Measurements from ENCODE around the gene USP25.

DNA sequence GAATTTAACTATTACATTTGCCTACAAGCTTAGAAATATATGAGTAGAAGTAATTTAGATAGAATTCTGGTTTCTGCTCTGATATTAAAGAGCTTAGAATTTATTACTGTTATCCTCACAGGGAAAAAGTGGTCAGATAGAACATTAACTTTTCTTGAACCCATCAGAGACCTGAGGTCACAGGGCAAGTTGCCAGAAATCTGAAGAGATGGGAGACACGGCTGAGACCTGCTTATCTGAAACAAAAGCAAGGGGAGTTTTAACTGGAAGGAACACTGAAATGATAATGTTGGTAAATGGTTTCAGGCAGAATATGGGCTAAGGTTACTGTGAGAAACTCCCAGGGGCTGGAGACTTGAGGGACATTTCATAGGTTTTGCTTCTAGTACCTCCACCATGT lies 28.0 kb upstream of the USP25 start:
- TF ChIP-seq, protein P1, sequence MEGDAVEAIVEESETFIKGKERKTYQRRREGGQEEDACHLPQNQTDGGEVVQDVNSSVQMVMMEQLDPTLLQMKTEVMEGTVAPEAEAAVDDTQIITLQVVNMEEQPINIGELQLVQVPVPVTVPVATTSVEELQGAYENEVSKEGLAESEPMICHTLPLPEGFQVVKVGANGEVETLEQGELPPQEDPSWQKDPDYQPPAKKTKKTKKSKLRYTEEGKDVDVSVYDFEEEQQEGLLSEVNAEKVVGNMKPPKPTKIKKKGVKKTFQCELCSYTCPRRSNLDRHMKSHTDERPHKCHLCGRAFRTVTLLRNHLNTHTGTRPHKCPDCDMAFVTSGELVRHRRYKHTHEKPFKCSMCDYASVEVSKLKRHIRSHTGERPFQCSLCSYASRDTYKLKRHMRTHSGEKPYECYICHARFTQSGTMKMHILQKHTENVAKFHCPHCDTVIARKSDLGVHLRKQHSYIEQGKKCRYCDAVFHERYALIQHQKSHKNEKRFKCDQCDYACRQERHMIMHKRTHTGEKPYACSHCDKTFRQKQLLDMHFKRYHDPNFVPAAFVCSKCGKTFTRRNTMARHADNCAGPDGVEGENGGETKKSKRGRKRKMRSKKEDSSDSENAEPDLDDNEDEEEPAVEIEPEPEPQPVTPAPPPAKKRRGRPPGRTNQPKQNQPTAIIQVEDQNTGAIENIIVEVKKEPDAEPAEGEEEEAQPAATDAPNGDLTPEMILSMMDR (IDR thresholded peaks at IDR 0.05; ENCODE audit: low read depth, low read length): no peak
- TF ChIP-seq POLR2A (IDR thresholded peaks at IDR 0.05; ENCODE audit: extremely low read depth, insufficient read length): no peak
- TF ChIP-seq, protein P2, sequence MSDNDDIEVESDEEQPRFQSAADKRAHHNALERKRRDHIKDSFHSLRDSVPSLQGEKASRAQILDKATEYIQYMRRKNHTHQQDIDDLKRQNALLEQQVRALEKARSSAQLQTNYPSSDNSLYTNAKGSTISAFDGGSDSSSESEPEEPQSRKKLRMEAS (IDR thresholded peaks at IDR 0.05; ENCODE audit: low read depth, low read length): no peak
